AG20443 (cell line): Measurements from ENCODE around the gene TRAPPC5.

Experiments
- DNase-seq: peaks from one replicate; pipeline ENCODE4 v3.0.0; 2012; ENCODE audit warnings: low spot score, mixed read lengths

The TRAPPC5 gene

GRCh38 chr19:7732045-7732444 is 51.4 kb downstream of the TRAPPC5 start, which contains the start of gene CLEC4G:
Gene CLEC4G, minus strand, starts transcription at chr19:7732110. Its CDS starts 8 bp downstream, at chr19:7732102.
- DNase-seq = no peak

- no peak for DNase-seq
Observed at GRCh38 chr19:7733376-7733775, 52.7 kb downstream of the TRAPPC5 start.

- peak; percentile 43 for DNase-seq
Observed at GRCh38 chr19:7734220-7735203, 53.9 kb downstream of the TRAPPC5 start.

- DNase-seq = no peak
Observed at GRCh38 chr19:7736148-7736547, 55.5 kb downstream of the TRAPPC5 start.

- DNase-seq = no peak
Observed at GRCh38 chr19:7737215-7737614, 56.6 kb downstream of the TRAPPC5 start.
